GM10266 (cell line): ENCODE results near the gene SORCS2.

ENCODE experiments used
- DNase-seq: peaks from one replicate; pipeline ENCODE4 v3.0.0; 2012; ENCODE audit errors: extremely low spot score
- TF ChIP-seq, protein P1 (sequence below): IDR thresholded peaks from 2 replicates; pipeline ENCODE4 v1.5.1; 2012; ENCODE audit warnings: mild to moderate bottlenecking, low read depth; ENCODE audit not compliant: control insufficient read depth, insufficient read depth; ENCODE audit errors: missing control alignments

SORCS2 gene

DNA sequence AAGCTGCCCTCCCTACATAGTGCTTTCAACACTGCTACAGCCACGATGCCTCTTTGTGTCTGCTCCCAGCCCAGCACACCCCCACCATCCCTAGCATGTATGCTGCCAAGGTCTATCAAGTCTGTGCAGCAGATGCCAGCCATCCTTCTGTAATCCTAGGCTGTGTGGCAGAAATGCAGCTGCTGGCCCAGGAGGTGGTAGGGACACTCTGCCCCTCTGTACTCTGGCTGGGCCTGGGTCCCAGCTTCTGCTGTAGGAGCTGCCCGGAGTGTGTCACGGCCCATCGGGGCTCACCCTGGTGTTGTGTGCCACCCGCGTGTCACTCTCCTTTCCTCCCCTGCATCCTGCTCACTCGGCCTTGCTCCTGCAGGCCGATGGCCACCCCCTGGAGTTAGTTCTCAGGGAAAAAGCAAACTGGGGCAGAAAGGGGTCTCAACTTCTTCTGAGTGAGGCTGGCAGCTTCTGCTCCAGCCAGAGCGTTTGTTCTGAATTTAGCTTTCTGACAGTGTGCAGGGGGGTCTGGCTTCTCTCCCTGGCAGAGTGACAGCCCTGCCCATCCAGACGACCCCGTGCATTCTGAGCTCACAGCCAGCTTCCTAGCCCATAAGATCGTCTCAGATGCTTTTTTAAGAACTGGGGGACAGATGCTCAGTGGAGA lies 219.7 kb downstream of the SORCS2 start:
- TF ChIP-seq, protein P1, sequence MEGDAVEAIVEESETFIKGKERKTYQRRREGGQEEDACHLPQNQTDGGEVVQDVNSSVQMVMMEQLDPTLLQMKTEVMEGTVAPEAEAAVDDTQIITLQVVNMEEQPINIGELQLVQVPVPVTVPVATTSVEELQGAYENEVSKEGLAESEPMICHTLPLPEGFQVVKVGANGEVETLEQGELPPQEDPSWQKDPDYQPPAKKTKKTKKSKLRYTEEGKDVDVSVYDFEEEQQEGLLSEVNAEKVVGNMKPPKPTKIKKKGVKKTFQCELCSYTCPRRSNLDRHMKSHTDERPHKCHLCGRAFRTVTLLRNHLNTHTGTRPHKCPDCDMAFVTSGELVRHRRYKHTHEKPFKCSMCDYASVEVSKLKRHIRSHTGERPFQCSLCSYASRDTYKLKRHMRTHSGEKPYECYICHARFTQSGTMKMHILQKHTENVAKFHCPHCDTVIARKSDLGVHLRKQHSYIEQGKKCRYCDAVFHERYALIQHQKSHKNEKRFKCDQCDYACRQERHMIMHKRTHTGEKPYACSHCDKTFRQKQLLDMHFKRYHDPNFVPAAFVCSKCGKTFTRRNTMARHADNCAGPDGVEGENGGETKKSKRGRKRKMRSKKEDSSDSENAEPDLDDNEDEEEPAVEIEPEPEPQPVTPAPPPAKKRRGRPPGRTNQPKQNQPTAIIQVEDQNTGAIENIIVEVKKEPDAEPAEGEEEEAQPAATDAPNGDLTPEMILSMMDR = no peak
- no peak for DNase-seq

DNA sequence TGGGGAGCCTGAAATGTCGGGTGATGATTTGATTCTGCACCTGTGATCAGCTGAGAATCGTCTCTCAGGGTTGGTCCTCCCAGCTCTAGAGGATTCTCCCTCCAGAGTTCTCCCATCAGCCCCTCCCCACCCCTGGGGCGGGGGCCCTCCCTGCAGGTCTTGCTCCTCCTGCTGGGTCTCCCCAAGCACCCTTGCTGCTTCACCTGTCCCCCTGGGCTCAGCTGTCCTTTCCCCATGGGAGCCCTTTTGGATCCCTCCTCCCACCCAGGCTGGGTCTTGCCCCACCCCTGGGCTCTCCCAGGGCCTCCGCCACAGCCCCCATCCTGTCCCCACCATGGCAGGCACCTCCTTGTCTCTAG lies 220.2 kb downstream of the SORCS2 start:
- TF ChIP-seq, protein P1 = no peak
- DNase-seq = no peak

DNA sequence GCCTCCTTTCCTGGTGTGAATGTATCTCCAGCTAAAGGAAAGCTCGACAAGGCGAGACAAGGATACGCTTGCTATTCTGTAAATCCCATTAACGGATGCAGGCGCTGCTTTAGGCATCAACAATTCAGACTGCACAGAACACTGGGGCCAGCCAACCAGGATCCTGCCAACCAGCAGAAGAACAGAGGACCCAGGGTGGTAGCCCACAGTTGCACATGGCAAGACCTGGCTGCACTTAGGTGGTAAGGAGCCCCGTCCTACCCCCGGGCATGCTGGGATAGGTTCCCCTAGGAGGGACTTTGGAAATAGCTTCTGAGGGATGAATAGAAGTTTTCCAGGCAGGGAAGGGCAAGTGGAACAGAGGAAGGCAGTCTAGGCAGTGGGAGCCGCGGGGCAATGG lies 221.7 kb downstream of the SORCS2 start:
- no peak for DNase-seq

DNA sequence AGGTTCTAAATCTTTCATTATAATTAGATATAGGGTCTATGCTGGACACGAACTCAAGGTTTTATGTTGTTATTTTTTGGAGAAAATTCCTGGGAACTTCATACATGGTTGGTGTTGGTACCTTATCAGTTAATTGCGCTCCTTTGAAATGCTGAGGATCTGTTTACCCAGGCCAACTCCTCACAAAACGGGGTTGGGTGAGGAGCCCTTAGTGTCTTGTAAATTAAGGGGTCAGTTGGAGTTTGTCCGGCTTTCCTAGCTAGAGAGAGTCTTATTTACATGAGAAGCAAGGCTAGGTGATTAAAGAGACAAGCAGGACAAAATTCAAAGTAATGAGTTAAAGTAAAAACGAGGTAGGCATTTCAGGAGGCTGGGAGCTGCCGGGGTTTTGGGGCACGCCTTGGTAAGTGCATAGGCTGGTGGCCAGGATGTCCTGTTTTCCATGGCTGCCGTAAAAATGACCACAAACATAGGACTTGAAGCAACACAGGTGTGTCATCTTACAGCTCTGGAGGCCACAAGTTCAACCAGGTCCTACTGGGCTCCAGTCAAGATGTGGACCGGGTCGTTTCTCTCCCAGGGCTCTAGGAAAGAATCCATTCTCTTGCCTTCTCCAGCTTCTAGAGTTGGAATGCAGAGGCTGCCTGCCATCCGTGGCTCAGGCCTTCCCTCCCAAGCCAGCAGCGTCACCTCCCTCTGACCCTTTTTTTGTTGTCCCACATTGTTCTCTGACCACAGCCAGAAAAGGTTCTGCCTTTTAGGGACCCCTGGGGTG lies 222.6 kb downstream of the SORCS2 start:
- DNase-seq = no peak

More for the DNA sequence above, 221.7 kb downstream of the SORCS2 start:
- TF ChIP-seq, protein P1 = no peak

DNA sequence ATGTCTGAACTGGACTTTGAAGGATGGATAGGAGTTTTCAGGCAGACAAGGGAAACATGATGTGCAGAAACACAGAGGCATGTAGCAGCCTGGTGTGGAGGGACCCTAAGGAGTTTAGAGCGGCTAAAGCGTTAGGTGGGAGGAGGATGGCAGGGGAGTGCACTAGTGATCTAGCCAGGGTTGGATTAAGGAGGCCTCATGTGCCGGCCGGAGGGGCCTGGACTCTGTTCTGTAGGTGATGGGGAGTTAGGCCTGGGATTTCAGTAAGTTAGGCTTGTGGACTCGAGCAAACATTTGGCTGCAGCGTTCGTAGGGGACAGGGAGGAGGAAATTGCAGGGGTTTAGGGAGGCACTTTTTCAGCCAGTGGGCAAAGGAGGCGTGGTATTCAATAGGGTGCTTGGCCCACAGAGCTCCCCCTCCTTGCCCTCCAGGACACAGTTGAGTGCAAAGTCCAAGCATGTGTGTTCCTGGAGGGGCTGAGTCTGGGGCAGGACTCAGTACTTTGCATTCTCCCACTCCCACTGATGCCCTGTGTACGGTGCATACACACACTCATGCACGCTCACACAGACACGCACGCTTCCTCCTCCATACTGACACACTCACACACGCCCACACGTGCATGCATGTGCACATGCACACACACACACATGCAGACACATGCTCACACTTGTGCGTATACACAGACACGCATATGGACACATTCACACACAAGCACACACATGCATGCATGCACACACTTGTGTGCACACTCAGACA lies 223.8 kb downstream of the SORCS2 start:
- TF ChIP-seq, protein P1 = no peak
- no peak for DNase-seq

More for the DNA sequence above, 222.6 kb downstream of the SORCS2 start:
- TF ChIP-seq, protein P1 = no peak

DNA sequence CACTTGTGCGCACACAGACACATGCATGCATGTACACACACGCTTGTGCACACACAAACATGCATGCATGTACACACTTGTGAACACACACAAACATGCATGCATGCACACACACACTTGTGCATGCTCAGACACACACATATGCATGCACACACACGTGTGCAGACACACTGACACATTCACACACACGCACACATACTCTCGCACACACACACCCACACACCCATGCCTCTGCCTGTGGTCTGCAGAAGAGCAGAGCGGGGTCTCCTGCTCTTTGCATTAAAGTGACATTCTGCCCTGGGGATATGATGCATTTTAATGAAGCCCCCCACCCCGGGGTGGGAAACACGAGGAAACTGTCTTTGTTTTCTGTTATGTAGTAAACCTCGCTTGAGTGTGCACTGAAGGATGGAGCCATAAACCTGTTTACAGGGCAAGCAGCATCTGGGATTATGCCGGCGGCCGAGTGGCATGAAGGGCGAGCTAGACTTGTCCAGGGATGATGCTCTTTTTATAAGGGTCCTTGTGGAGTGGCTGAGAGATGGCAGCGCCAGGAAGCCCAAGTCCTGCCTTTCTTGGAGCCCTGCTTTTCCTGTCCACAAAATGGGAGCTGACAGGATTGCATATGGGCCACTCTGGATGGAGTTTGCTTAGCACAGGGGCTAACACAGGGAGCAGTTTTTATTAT lies 224.6 kb downstream of the SORCS2 start:
- TF ChIP-seq, protein P1 = no peak
- DNase-seq = no peak
